Mesenchymal stem cell (in vitro differentiated cells and primary cell): ENCODE measurements around the gene ESYT2.

Experiments
- DNase-seq: peaks from one replicate; pipeline ENCODE4 v3.0.0-alpha.2; 2013
- H2AFZ ChIP-seq: one replicate; pipeline ENCODE4 v1.6.1; 2013; ENCODE audit warnings: low read depth, mild to moderate bottlenecking, control low read depth, inconsistent platforms, low read length, moderate library complexity
- H2AK5ac ChIP-seq: 2 replicates; pipeline ENCODE4 v1.6.1; 2013; ENCODE audit warnings: low read length, moderate library complexity, mild to moderate bottlenecking, inconsistent platforms; ENCODE audit not compliant: severe bottlenecking
- H2BK120ac ChIP-seq: one replicate; pipeline ENCODE4 v1.6.1; 2013; ENCODE audit warnings: low read depth, mild to moderate bottlenecking, inconsistent platforms, low read length, moderate library complexity
- H2BK12ac ChIP-seq, 2 experiments: one replicate each; pipeline ENCODE4 v1.6.1; 2013; ENCODE audit warnings: inconsistent platforms in 2 of 2, low read length in 2 of 2, mild to moderate bottlenecking in 2 of 2, moderate library complexity in 2 of 2, control low read depth in 1 of 2
- H2BK15ac ChIP-seq: one replicate; pipeline ENCODE4 v1.6.1; 2013; ENCODE audit warnings: mild to moderate bottlenecking, low read depth, inconsistent platforms; ENCODE audit not compliant: poor library complexity, severe bottlenecking
- H2BK5ac ChIP-seq: 2 replicates; pipeline ENCODE4 v1.6.1; 2013; ENCODE audit warnings: low read depth, mild to moderate bottlenecking, low read length, control low read depth, inconsistent platforms; ENCODE audit not compliant: poor library complexity, severe bottlenecking
- H3K14ac ChIP-seq, 2 experiments: one replicate each; pipeline ENCODE4 v1.6.1; 2013; ENCODE audit warnings: inconsistent platforms in 2 of 2, low read length in 2 of 2, control low read depth in 1 of 2, mild to moderate bottlenecking in 1 of 2, moderate library complexity in 1 of 2
- H3K18ac ChIP-seq, 2 experiments: one replicate each; pipeline ENCODE4 v1.6.1; 2013; ENCODE audit warnings: inconsistent platforms in 2 of 2, low read length in 2 of 2, control low read depth in 1 of 2, low read depth in 1 of 2, mild to moderate bottlenecking in 1 of 2
- H3K23ac ChIP-seq, 2 experiments: one replicate each; pipeline ENCODE4 v1.6.1; 2013; ENCODE audit warnings: inconsistent platforms in 2 of 2, low read length in 2 of 2, mild to moderate bottlenecking in 2 of 2, moderate library complexity in 2 of 2, control low read depth in 1 of 2
- H3K27ac ChIP-seq: 2 replicates; pipeline ENCODE4 v1.5.1; 2013; ENCODE audit warnings: mild to moderate bottlenecking, moderate library complexity, low read length, control low read depth, inconsistent platforms; ENCODE audit not compliant: poor library complexity, severe bottlenecking
- H3K27me3 ChIP-seq, 2 experiments: 2 replicates each; pipeline versions ENCODE4 v1.6.1 to v1.7.0; 2013; ENCODE audit warnings: low read length in 2 of 2, mild to moderate bottlenecking in 2 of 2, moderate library complexity in 2 of 2, control low read depth in 1 of 2, inconsistent platforms in 1 of 2; ENCODE audit not compliant: control insufficient read depth in 1 of 2, insufficient read depth in 1 of 2
- H3K36me3 ChIP-seq, 2 experiments: 2 replicates each; pipeline versions ENCODE4 v1.6.1 to v1.7.0; 2013; ENCODE audit warnings: low read length in 2 of 2, control low read depth in 1 of 2, inconsistent platforms in 1 of 2, low read depth in 1 of 2, mild to moderate bottlenecking in 1 of 2; ENCODE audit not compliant: insufficient read depth in 2 of 2, control insufficient read depth in 1 of 2
- H3K4ac ChIP-seq, 2 experiments: one replicate each; pipeline ENCODE4 v1.6.1; 2013; ENCODE audit warnings: inconsistent platforms in 2 of 2, low read length in 2 of 2, mild to moderate bottlenecking in 2 of 2, moderate library complexity in 2 of 2, control low read depth in 1 of 2, low read depth in 1 of 2
- H3K4me1 ChIP-seq: 2 replicates; pipeline ENCODE4 v1.6.1; 2013; ENCODE audit warnings: low read depth, low read length, control low read depth; ENCODE audit not compliant: control insufficient read depth, insufficient read depth
- H3K4me2 ChIP-seq: 2 replicates; pipeline ENCODE4 v1.6.1; 2013; ENCODE audit warnings: low read length, mild to moderate bottlenecking, inconsistent platforms; ENCODE audit not compliant: poor library complexity, severe bottlenecking
- H3K4me3 ChIP-seq, 2 experiments: 2 replicates each; pipeline versions ENCODE4 v1.5.1 to v1.7.0; 2013; ENCODE audit warnings: low read length in 2 of 2, mild to moderate bottlenecking in 2 of 2, control low read depth in 1 of 2, low read depth in 1 of 2; ENCODE audit not compliant: insufficient read depth in 1 of 2
- H3K79me1 ChIP-seq: replicated peaks from 2 replicates; pipeline ENCODE4 v1.6.1; 2013; ENCODE audit warnings: mild to moderate bottlenecking, control low read depth, low read length, inconsistent platforms; ENCODE audit not compliant: poor library complexity, severe bottlenecking
- H3K9ac ChIP-seq: 2 replicates; pipeline ENCODE4 v1.7.0; 2013; ENCODE audit warnings: mild to moderate bottlenecking, low read length, moderate library complexity
- H3K9me3 ChIP-seq: 2 replicates; pipeline ENCODE4 v1.7.0; 2013; ENCODE audit warnings: mild to moderate bottlenecking, low read length; ENCODE audit not compliant: control insufficient read depth
- H4K8ac ChIP-seq: one replicate; pipeline ENCODE4 v1.6.1; 2013; ENCODE audit warnings: inconsistent platforms, mild to moderate bottlenecking, low read length, moderate library complexity
- H4K91ac ChIP-seq: one replicate; pipeline ENCODE4 v1.6.1; 2013; ENCODE audit warnings: mild to moderate bottlenecking, low read length, inconsistent platforms
- WGBS: methylation state at CpG from one replicate; pipeline ENCODE4 v1.1.7; 2013; ENCODE audit warnings: mixed read lengths; 5-methylcytosine and 5-hydroxymethylcytosine counted together

ESYT2 gene

GRCh38 chr7:158734861-158735260 lies 94.4 kb downstream of the ESYT2 start:
- 78% methylated on average over 5 of the region's 6 CpGs for WGBS
- Histone ChIP-seq H2BK120ac (no peak overlapping the region), H3K79me1 (peaks cover 18% of the 10 kb centered on the region)

GRCh38 chr7:158733775-158734494 lies 95.4 kb downstream of the ESYT2 start:
- WGBS = 96% methylated on average over 18 of the region's 19 CpGs
- Histone ChIP-seq H3K9me3 (no peaks in the 10 kb centered on the region), H4K91ac (no peak overlapping the region)

More at GRCh38 chr7:158734861-158735260, 94.4 kb downstream of the ESYT2 start:
- H3K4me3 ChIP-seq = no peak overlapping the region
- no peak overlapping the region for H4K8ac ChIP-seq
- H2AFZ ChIP-seq = no peak overlapping the region
- no peak overlapping the region for H2BK15ac ChIP-seq
- H4K91ac ChIP-seq = no peak overlapping the region
- H3K9ac ChIP-seq = no peak overlapping the region
- H3K23ac ChIP-seq = no peak overlapping the region
- H3K9me3 ChIP-seq = no peaks in the 10 kb centered on the region
- no peak overlapping the region for H3K18ac ChIP-seq
- H3K36me3 ChIP-seq = peaks cover 47 to 93% of the 10 kb centered on the region in 2 experiments
- DNase-seq = peak; percentile 30
- no peak overlapping the region for H3K4ac ChIP-seq
- H3K27ac ChIP-seq = no peak overlapping the region
- H2BK5ac ChIP-seq = no peak overlapping the region
- H3K4me1 ChIP-seq = peaks cover 5% of the 10 kb centered on the region
- H3K4me2 ChIP-seq = no peak overlapping the region
- H3K14ac ChIP-seq = no peak overlapping the region
- no peaks in the 10 kb centered on the region for H3K27me3 ChIP-seq
- H2BK12ac ChIP-seq = no peak overlapping the region
- no peak overlapping the region for H2AK5ac ChIP-seq

GRCh38 chr7:158733220-158733519 lies 96.1 kb downstream of the ESYT2 start:
- DNase-seq = no peak
- Histone ChIP-seq H2AFZ (no peak overlapping the region), H3K36me3 (peaks cover 50 to 83% of the 10 kb centered on the region in 2 experiments), H3K18ac (no peak overlapping the region), H4K8ac (no peak overlapping the region), H2BK5ac (no peak overlapping the region), H3K4me1 (no peaks in the 10 kb centered on the region), H3K79me1 (peaks cover 13% of the 10 kb centered on the region), H2BK12ac (no peak overlapping the region), H3K23ac (no peak overlapping the region), H2AK5ac (no peak overlapping the region), H3K9me3 (no peaks in the 10 kb centered on the region), H3K9ac (no peak overlapping the region), H3K14ac (no peak overlapping the region), H3K4me3 (no peak overlapping the region), H2BK15ac (no peak overlapping the region), H4K91ac (no peak overlapping the region), H3K4me2 (no peak overlapping the region), H3K27ac (no peak overlapping the region), H3K27me3 (no peaks in the 10 kb centered on the region), H3K4ac (no peak overlapping the region), H2BK120ac (no peak overlapping the region)
- no CpG with 5 or more reads among the region's 1 CpG for WGBS

More at GRCh38 chr7:158733775-158734494, 95.4 kb downstream of the ESYT2 start:
- Histone ChIP-seq H3K4me2 (no peak overlapping the region), H2BK15ac (no peak overlapping the region), H3K9ac (no peak overlapping the region), H3K23ac (no peak overlapping the region), H3K4me1 (peaks cover 2% of the 10 kb centered on the region), H3K79me1 (peaks cover 17% of the 10 kb centered on the region), H3K36me3 (peaks cover 53 to 90% of the 10 kb centered on the region in 2 experiments), H2BK120ac (no peak overlapping the region), H2BK12ac (no peak overlapping the region), H2AFZ (no peak overlapping the region), H3K18ac (no peak overlapping the region), H2BK5ac (no peak overlapping the region), H2AK5ac (no peak overlapping the region), H3K27ac (no peak overlapping the region), H3K27me3 (no peaks in the 10 kb centered on the region), H3K14ac (no peak overlapping the region), H3K4me3 (no peak overlapping the region), H3K4ac (no peak overlapping the region), H4K8ac (no peak overlapping the region)
- no peak for DNase-seq

GRCh38 chr7:158732494-158733219 lies 96.7 kb downstream of the ESYT2 start:
- no peaks in the 10 kb centered on the region for H3K4me1 ChIP-seq
- no peak overlapping the region for H2BK5ac ChIP-seq
- no peak overlapping the region for H3K4me3 ChIP-seq
- H3K4me2 ChIP-seq = no peak overlapping the region
- no peak overlapping the region for H2BK12ac ChIP-seq
- H3K18ac ChIP-seq = no peak overlapping the region
- no peak overlapping the region for H3K9ac ChIP-seq
- H3K36me3 ChIP-seq = peaks cover 51 to 78% of the 10 kb centered on the region in 2 experiments
- no peak overlapping the region for H2AFZ ChIP-seq
- H3K14ac ChIP-seq = no peak overlapping the region
- DNase-seq = no peak
- no peak overlapping the region for H2BK120ac ChIP-seq
- no peaks in the 10 kb centered on the region for H3K27me3 ChIP-seq
- H3K27ac ChIP-seq = no peak overlapping the region
- H4K91ac ChIP-seq = no peak overlapping the region
- H3K79me1 ChIP-seq = peaks cover 11% of the 10 kb centered on the region
- H3K4ac ChIP-seq = no peak overlapping the region
- WGBS = 96% methylated on average over 7 of the region's 10 CpGs
- H3K23ac ChIP-seq = no peak overlapping the region
- no peak overlapping the region for H2BK15ac ChIP-seq
- no peak overlapping the region for H4K8ac ChIP-seq
- no peaks in the 10 kb centered on the region for H3K9me3 ChIP-seq
- H2AK5ac ChIP-seq = no peak overlapping the region
